Stomach smooth muscle (tissue), 2 donors: ENCODE data around the gene CCHCR1.

Experiments used
- H3K27ac ChIP-seq: one replicate; pipeline ENCODE4 v1.7.0; 2013; ENCODE audit warnings: mild to moderate bottlenecking, low read length, inconsistent platforms
- H3K27me3 ChIP-seq, 2 donors: one replicate each; pipeline ENCODE4 v1.7.0; 2013; ENCODE audit warnings: low read length in 2 of 2; ENCODE audit not compliant: insufficient read depth in 2 of 2, control insufficient read depth in 1 of 2
- H3K36me3 ChIP-seq, 2 donors: one replicate each; pipeline ENCODE4 v1.7.0; 2013; ENCODE audit warnings: low read length in 2 of 2; ENCODE audit not compliant: control insufficient read depth in 2 of 2, insufficient read depth in 2 of 2
- H3K4me1 ChIP-seq: one replicate; pipeline ENCODE4 v1.7.0; 2013; ENCODE audit warnings: low read length; ENCODE audit not compliant: control insufficient read depth, insufficient read depth
- H3K4me3 ChIP-seq, 2 donors: one replicate each; pipeline ENCODE4 v1.7.0; 2013; ENCODE audit warnings: low read length in 2 of 2
- H3K9ac ChIP-seq, 2 donors: one replicate each; pipeline ENCODE4 v1.7.0; 2013; ENCODE audit warnings: low read length in 2 of 2, mild to moderate bottlenecking in 1 of 2
- H3K9me3 ChIP-seq, 2 donors: one replicate each; pipeline ENCODE4 v1.7.0; 2013; ENCODE audit warnings: low read length in 2 of 2; ENCODE audit not compliant: control insufficient read depth in 2 of 2
- donor health status: healthy.
- donor health status: Pancreatic carcinoma.

CCHCR1 gene

GRCh38 chr6:31125586-31126363 lies 31.8 kb downstream of the CCHCR1 start:
- H3K9me3 ChIP-seq: no peaks in the 10 kb centered on the region
- no peak overlapping the region for H3K27ac ChIP-seq
- no peaks in the 10 kb centered on the region for H3K27me3 ChIP-seq
- no peak overlapping the region for H3K9ac ChIP-seq
- H3K4me3 ChIP-seq: no peak overlapping the region
- H3K4me1 ChIP-seq: peaks cover 14% of the 10 kb centered on the region
- no peaks in the 10 kb centered on the region for H3K36me3 ChIP-seq

- Histone ChIP-seq H3K36me3 (no peaks in the 10 kb centered on the region), H3K27me3 (no peaks in the 10 kb centered on the region), H3K4me1 (peaks cover 14% of the 10 kb centered on the region), H3K27ac (no peak overlapping the region), H3K9ac (no peak overlapping the region), H3K9me3 (no peaks in the 10 kb centered on the region), H3K4me3 (no peak overlapping the region)
These were observed 32.4 kb downstream of the CCHCR1 start for GRCh38 chr6:31125162-31125561.

- Histone ChIP-seq H3K36me3 (no peaks in the 10 kb centered on the region), H3K27ac (peak overlapping the region; percentile 58), H3K9ac (peak overlapping the region; percentile 29 to 38), H3K9me3 (no peaks in the 10 kb centered on the region), H3K4me3 (peak overlapping the region in 1 of 2 donors; percentile 51), H3K27me3 (no peaks in the 10 kb centered on the region), H3K4me1 (peaks cover 14% of the 10 kb centered on the region)
These were observed 34.6 kb downstream of the CCHCR1 start for GRCh38 chr6:31122791-31123706.

- H3K27ac ChIP-seq: no peak overlapping the region
- no peaks in the 10 kb centered on the region for H3K36me3 ChIP-seq
- H3K9ac ChIP-seq: no peak overlapping the region
- no peak overlapping the region for H3K4me3 ChIP-seq
- H3K4me1 ChIP-seq: peaks cover 14% of the 10 kb centered on the region
- H3K27me3 ChIP-seq: no peaks in the 10 kb centered on the region
- no peaks in the 10 kb centered on the region for H3K9me3 ChIP-seq
These were observed 36.3 kb downstream of the CCHCR1 start for GRCh38 chr6:31121131-31121790.

- no peak within 1 kb of the TSS for H3K9ac ChIP-seq
- no peaks in the 10 kb centered on the region for H3K36me3 ChIP-seq
- no peaks in the 10 kb centered on the region for H3K9me3 ChIP-seq
- no peak within 1 kb of the TSS for H3K4me3 ChIP-seq
- no peaks in the 10 kb centered on the region for H3K27me3 ChIP-seq
- H3K4me1 ChIP-seq: peaks cover 15% of the 10 kb centered on the region
- no peak within 1 kb of the TSS for H3K27ac ChIP-seq
These were observed 37.3 kb downstream of the CCHCR1 start, which contains the start of gene CDSN for GRCh38 chr6:31120151-31120915. TSS of gene CDSN (minus strand) at chr6:31120446. CDS start at chr6:31120419, 27 bp downstream.

GRCh38 chr6:31118178-31118577 lies 39.4 kb downstream of the CCHCR1 start:
- H3K9me3 ChIP-seq: no peaks in the 10 kb centered on the region
- H3K36me3 ChIP-seq: no peaks in the 10 kb centered on the region
- no peaks in the 10 kb centered on the region for H3K27me3 ChIP-seq
- no peak overlapping the region for H3K27ac ChIP-seq
- peaks cover 30% of the 10 kb centered on the region for H3K4me1 ChIP-seq
- no peak overlapping the region for H3K4me3 ChIP-seq
- no peak overlapping the region for H3K9ac ChIP-seq

- no peaks in the 10 kb centered on the region for H3K36me3 ChIP-seq
- peak overlapping the region in 1 of 2 donors; percentile 47 for H3K4me3 ChIP-seq
- no peak overlapping the region for H3K9ac ChIP-seq
- H3K4me1 ChIP-seq: peaks cover 21% of the 10 kb centered on the region
- no peak overlapping the region for H3K27ac ChIP-seq
- H3K9me3 ChIP-seq: no peaks in the 10 kb centered on the region
- no peaks in the 10 kb centered on the region for H3K27me3 ChIP-seq
These were observed 40.8 kb downstream of the CCHCR1 start for GRCh38 chr6:31116661-31117385.

GRCh38 chr6:31115941-31116560 lies 41.6 kb downstream of the CCHCR1 start:
- H3K4me1 ChIP-seq: peaks cover 21% of the 10 kb centered on the region
- H3K36me3 ChIP-seq: no peaks in the 10 kb centered on the region

GRCh38 chr6:31114970-31115849 lies 42.4 kb downstream of the CCHCR1 start:
- Histone ChIP-seq H3K4me3 (peak overlapping the region in 1 of 2 donors; percentile 57), H3K9me3 (no peaks in the 10 kb centered on the region), H3K27me3 (peaks cover 0 to 2% of the 10 kb centered on the region in 2 donors), H3K27ac (peak overlapping the region; percentile 31), H3K36me3 (no peaks in the 10 kb centered on the region), H3K9ac (no peak overlapping the region), H3K4me1 (peaks cover 21% of the 10 kb centered on the region)

More at GRCh38 chr6:31115941-31116560, 41.6 kb downstream of the CCHCR1 start:
- Histone ChIP-seq H3K4me3 (no peak overlapping the region), H3K27ac (no peak overlapping the region), H3K9ac (no peak overlapping the region), H3K9me3 (no peaks in the 10 kb centered on the region), H3K27me3 (no peaks in the 10 kb centered on the region)
